GM04503 (cell line): ENCODE data around the gene TBL1XR1.
A peak's percentile ranks its signal among the peaks of the same experiment; 100 is the strongest.

Experiments
- DNase-seq: peaks from one replicate; pipeline ENCODE4 v3.0.0-alpha.2; 2012; ENCODE audit warnings: low read depth

TBL1XR1 gene

GRCh38 chr3:177061369-177061768, 135.9 kb downstream of the TBL1XR1 start:
- no peak for DNase-seq

DNA sequence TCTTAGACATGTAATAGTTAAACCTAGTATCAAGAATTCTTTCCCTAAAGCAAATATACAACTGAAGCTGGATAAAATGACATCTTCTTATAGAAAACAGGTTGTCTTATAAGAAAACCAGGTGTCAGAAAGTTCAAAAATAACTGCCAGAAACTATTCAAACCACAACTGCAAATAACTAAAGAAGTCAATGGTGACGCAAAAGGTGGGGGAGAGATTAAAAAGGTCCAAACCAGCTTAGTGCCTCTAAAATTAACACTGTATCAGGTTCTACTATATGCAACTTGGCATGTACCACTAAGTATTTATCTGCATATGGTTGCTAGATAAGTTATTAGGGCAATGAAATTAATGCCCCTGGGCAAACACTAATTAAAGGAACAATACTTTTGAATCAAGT, 136.8 kb downstream of the TBL1XR1 start:
- no peak for DNase-seq

DNA sequence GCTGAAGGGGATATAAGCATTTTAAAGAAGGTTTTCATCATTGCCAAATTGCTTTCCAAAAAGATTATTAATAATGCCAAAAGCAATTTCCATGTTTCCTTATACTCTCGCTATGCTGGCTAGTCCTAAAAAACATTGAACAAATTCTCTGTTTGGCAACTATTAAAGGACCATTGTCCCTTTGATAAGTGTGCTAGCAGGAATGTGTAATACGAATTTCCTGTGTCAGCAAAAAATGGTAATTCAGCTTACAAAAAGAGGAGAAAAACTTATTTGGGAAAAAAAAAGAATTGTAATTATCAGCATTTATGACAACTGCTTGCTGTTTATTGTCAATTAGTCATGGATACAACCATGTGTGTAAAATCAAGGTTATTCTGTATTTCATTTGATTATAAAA, 138.6 kb downstream of the TBL1XR1 start:
- no peak for DNase-seq

GRCh38 chr3:177057768-177058167, 139.5 kb downstream of the TBL1XR1 start:
- no peak for DNase-seq

DNA sequence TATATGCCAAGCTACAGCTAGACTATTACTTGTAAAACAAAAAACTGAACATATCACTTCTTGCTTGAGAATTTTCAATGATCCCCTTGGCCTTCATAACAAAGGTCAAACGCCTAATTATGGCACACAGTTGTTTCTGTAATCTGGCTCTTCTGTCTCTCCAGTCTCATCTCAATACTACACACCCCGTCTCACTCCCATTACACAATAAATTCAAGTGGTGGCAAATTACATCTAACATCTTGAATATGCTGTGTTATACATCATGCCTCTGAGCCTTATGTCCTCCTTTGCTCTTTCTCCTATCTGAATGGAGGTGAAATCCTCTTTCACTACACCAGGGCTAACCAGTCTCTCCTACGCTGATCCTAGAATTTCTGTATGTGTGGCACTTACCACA, 140.4 kb downstream of the TBL1XR1 start:
- DNase-seq: no peak

DNA sequence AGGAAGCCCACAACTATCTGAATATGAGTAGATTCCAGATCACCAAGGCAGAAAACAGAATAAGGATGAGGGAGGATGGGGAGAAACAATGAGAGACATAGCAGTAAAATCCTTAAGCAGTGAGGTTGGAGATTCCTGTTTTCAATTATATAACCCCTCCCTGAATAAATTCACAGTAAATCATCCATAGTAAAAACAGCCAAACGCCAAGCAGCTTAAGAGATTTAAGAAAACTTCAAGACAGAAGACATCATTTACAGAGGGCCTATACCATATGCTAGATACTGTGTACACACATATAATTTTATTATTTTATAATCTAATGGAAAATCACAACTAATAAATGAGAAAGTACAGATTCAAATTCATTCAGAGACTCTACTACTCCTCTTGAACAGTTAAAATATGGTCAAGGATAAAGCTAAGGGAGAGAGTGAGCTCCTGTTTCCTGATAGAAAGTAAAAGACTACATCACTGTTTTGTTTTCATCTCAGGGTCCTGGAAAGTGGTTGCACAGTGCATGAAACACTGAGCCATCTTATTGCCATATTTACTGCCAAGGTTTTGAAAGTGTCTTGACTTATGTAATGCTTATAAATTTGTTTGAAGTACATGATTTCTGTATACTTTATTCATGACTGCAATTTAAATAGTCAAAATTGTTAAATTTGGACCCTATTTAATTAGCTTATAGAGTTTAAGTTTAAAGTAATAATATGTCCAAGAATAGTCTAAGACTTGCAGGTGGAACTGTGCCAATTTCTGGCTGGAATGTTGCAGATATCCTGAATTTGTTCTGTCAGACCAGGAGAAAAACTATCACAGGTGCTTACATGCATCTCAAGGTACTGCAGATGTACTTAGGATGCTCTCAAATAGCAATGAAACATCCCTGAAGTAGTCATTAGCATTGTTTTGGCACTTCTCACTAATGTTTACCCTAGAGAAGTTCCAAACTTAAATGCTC, 141.4 kb downstream of the TBL1XR1 start:
- DNase-seq: no peak

DNA sequence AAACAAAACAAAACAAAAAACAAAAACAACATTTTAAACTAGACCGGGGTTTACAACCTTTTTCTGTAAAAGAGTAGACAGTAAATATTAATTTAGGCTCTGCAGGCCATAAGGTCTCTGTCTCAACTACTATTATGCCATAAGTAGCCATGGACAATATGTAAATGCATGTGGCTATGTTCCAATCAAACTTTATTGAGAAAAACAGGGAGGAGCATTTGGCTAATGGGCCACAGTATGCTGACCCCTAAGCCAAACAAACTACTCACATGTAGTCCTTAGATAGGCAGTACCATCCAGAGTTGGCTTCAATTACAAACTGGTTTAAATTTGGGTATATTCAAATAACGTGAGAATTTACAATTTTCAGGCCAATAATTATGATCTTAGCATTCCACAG, 144.2 kb downstream of the TBL1XR1 start:
- DNase-seq: no peak

GRCh38 chr3:177051411-177051810, 145.9 kb downstream of the TBL1XR1 start:
- no peak for DNase-seq

DNA sequence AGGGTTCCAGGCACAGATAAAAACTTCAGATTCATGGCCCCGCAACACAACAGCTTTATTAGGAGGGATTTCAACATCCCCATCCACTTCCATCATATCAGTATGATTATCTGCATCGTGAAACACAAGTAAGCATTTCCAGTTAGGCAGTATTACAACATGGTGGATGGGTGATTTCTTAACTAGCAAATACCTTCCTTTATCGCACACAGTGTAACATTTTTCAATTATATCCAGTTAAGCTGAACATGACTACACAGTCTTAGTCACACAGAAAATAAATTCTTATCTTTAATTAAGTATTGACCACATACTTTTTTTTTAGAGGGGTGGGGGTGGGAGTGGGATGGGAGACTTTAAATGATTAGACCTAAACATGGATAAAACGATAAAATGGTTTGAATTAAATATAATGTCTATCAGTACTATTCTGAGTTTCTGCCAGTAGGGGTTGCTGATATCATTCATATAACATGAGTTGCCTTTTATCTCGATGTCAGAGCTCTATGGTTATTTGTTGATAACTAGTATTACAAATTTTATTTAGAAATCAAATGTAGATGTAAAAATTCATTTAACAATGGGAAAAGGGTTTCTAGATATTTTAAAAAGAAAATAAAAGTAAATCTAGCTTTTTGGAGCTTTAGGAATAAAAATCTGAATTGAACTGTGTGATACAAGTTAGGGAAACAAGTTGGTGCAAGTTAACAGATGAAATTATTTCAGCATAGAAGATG, 146.6 kb downstream of the TBL1XR1 start:
- DNase-seq: no peak

DNA sequence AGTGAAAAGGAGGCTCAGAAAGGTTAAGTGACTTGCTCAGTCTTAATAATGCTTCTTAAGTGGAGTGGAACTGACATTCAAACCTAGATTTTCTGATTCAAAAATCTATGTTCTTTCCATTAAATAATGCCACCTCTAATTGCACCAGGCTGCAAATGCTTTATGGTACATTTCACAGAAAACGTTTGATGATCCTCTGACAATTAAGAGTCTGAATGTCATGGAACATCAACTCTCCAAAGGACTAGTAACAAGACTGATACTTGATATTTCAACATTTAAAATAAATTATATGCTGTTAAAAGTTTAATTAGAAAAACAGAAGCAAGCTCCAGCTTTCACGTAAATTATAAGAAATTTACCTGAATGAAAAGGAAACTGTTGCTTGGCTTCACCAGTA, 151.5 kb downstream of the TBL1XR1 start:
- DNase-seq: no peak

- no peak for DNase-seq
Observed at GRCh38 chr3:177045222-177045621, 152.1 kb downstream of the TBL1XR1 start.

DNA sequence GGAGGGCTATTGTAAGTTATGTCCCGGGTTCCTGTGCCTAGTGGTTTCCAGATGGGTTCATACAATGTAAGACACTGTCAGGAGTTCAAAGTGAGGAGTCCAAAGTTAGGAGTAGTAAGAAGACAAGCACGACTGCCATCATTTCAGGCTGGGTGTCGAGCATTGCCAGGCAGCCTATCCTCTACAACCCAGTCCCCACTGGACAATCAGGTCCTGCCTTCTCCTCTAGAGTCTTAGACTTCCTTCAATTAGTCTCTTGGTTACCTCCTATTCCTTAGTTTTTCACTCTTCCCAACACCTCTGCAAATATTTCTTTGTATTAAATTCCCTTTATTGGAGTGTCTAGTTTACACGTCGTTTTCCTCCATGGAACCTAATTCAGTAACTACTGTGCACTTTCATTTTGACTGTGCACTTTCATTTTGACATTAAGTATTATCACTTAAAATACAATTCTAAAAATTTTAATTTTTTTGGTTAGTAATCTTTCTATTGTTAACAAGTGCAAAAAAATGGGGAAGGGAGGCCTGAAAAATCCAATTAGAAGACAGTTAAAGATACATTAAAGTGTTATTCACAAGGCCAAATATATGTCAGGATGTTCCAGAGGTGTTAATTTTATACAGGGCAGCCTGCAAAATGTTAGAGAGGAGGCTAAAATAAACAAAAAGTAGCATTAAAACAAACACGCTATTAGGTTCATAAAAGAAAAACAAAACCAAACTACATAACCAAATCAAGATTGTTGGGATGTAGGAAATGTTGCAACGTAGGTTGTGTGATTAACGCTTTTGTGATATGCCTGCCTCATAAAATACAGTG, 155.3 kb downstream of the TBL1XR1 start:
- no peak for DNase-seq

DNA sequence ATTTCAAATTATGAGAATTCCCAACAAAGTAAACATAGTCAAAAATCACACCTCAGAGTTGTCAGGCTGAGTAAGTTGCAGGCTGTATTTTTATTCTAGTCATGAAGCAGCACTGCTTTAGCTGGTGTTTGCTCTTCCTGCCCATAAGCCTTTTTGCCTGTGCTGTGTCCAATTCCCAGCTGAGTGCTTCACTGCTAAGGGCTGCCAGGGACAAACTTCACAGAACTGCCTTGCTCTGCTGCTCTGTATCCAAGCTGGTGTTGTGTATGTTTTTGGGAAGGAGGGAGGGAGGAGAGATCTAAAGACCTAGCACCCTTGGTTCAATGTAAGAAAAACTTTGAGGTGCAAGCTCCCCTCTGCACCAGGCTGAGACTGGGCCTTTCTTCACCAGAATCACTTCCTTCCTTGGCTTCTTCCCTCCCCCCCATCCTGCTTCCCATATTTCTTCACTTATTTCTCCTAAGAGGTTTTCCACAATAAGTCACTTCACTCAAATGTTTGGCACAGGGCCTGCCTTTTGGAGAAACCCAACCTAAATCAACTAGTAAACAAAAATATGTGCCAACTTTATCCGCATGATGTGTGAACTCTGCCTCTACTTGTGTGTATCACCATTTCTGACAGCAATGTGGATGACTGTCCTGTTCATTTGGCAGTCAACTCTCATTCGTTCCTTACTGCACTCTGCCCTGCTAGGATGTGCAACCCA, 156.1 kb downstream of the TBL1XR1 start:
- DNase-seq: peak; percentile 57

DNA sequence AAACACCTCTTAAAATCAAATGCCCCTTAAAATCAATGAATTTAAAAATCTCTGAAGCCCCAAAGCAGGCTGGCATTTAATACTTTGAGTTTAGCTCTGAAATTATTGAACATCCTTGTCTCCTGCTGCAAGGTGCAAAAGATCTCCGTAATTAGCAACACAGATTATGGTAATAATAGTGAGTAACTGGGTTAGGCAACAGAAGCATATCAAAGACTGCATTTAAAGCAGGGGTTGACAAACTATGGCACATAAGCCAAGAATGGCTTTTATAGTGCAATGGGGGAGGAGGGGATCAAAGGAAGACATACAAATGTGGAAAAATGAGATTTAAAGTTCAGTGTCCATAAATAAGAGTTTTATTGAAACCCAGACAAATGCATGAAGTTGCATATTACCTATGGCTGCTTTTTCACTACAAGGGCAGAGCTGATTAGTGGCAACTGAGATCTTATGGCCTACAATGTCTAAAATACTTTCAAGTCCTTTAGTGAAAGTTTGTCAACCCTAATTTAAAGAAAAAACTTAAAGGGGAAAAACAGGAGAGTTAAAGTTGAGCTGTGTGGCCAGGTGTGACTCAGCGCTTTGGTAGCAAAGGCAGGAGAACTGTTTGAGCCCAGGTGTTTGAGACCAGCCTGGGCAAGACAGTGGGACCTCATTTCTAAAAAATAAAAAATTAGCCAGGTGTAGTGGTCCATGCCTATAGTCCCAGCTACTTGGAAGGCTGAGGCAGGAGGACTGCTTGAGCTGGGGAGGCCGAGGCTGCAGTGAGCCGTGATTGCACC, 157.6 kb downstream of the TBL1XR1 start:
- no peak for DNase-seq

DNA sequence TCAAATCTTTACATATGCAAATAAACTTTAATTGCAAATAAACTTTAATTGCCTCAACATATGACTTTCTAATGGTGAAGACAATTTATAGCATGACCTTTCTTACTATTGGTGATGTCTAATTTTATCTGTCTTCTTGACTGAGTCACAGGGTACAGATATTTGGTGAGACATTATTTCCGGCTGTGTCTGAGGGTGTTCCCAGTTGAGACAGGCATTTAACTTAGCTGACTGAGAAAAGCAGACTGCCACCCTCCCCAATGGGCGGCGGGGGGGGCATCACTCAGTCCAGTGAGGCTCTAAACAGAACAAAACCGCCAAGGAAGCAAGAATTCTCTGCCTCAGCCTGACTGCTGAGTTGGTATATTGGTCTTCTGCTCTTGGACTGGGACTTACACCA, 160.0 kb downstream of the TBL1XR1 start:
- DNase-seq: no peak

- no peak for DNase-seq
Observed at GRCh38 chr3:177035676-177036075, 161.6 kb downstream of the TBL1XR1 start.

DNA sequence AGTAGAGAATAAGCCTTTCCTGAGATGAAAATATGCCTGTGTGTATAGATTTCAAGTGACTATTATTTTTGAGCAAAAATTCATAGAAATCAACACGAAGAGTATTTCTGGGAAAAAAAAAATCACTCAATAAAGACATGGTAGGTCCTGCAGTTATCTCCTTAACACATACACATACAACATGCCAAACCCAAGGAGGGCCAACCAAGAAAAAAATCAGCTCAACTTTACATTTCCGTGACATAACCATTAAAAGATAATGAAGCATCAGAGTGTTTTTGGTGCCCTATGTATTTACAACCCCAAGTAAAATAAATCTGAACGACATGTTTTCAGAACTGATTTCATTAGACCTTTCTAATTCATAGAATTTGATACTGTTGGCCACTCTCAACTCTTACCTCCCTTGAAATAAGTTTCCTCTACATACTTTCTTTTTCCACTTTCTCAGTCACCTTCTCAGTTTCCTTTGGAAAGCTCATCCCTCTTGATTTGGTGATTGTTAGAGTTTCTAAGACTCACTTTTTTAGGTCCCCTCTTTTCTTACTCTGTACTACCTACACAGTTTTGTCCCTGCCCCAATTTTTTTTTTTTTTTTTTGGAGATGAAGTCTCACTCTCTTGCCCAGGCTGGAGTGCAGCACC, 162.3 kb downstream of the TBL1XR1 start:
- no peak for DNase-seq

GRCh38 chr3:177026505-177027277, 170.6 kb downstream of the TBL1XR1 start:
- DNase-seq: no peak

DNA sequence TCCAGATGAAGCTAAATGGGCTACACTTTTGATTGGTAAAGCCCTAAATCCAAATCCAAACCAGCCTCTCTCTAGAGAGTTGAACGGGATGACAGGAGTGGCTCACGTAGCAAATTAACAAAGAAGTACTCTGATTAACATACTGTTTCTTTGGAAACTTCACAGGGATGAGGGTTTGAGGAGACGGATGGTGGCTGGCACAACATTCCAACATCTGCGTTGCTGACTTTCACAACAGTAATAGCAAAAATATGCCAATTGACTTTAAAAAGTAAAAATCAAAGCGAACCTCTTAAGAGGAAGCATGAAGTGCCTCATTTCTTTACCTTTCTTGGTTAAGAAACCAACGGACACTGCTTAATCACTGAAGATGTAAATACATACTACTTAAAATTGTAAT, 181.4 kb downstream of the TBL1XR1 start:
- no peak for DNase-seq
